Lower lobe of right lung (tissue), 2 donors: Measurements from ENCODE around the gene ZGRF1. TPM values are rescaled to one million over a fixed set of nuclear protein-coding genes. Genes with fewer than 3 reads are reported as not detected.
"Not testable (repeated sequence)": the region's sequence is repeated elsewhere in the genome, so short reads cannot be mapped to it uniquely, and the experiment has no call there.

Source experiments
- ATAC-seq, 2 donors: fragments of 200-7000 bp; cut with Tn5 transposase; one replicate each; pipeline ENCODE4 v1.9.1; 2020 to 2022; ENCODE audit warnings: mild to moderate bottlenecking in 2 of 2, moderate library complexity in 2 of 2
- DNase-seq: peaks from one replicate; pipeline ENCODE4 v3.0.0-alpha.2; 2020
- H3K27ac ChIP-seq: fragments of 200-600 bp; one replicate; pipeline ENCODE4 v1.8.0; 2022
- H3K27me3 ChIP-seq: fragments of 200-600 bp; one replicate; pipeline ENCODE4 v1.8.0; 2022; ENCODE audit warnings: low read depth
- H3K36me3 ChIP-seq: fragments of 200-600 bp; one replicate; pipeline ENCODE4 v1.8.0; 2022; ENCODE audit warnings: mild to moderate bottlenecking
- H3K4me1 ChIP-seq: fragments of 200-600 bp; one replicate; pipeline ENCODE4 v1.8.0; 2022
- H3K4me3 ChIP-seq: fragments of 200-600 bp; one replicate; pipeline ENCODE4 v1.8.0; 2022; ENCODE audit warnings: mild to moderate bottlenecking
- H3K9me3 ChIP-seq: fragments of 200-600 bp; one replicate; pipeline ENCODE4 v1.8.0; 2022
- CTCF ChIP-seq: fragments of 200-600 bp; IDR thresholded peaks from one replicate; pipeline ENCODE4 v1.8.0; 2022; ENCODE audit warnings: antibody characterized with exemption, mild to moderate bottlenecking
- intact Hi-C: fragments of 100-400 bp; cut with DNase I; formaldehyde crosslinking; loops from one replicate; pipeline ENCODE4 v1.11.0; 2022
- total RNA-seq: library from RNA; stranded (reverse); fragmentation: NEBNext Ultra II Directional; extraction: Animal tissue kit (Norgen Biotek cat#: 25700); gene quantifications from one replicate; pipeline ENCODE4 v1.2.1, GENCODE V29; 2021
- donor health status: DM: no; HTN: yes; CAD: no; lungs with severe emphysema.

ZGRF1 gene
- total RNA-seq, 1 donor from 2014 or later, result 5.7 TPM

DNA sequence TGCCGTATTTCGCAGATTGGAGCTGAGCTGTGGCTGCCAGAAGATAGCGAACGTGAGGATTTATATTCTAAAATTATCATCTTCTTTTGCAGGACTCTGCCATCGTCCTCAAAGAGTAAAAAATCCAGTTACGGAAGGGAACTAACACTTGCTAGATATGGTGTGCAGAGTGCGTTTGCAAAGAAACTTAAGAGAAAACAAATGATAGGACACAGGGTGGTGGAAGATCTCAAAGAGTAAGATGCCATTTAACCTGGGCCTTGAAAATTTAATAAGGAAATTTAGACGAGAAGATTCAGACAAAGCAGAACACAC, 800 bp upstream of the ZGRF1 start:
- Histone ChIP-seq H3K27ac (peak overlapping the region; percentile 95), H3K4me1 (peaks cover 29% of the 10 kb centered on the region), H3K27me3 (no peaks in the 10 kb centered on the region), H3K9me3 (no peaks in the 10 kb centered on the region), H3K4me3 (peak overlapping the region; percentile 70), H3K36me3 (no peaks in the 10 kb centered on the region)
- ATAC-seq (peak in 1 of 2 donors; percentile 2), DNase-seq (no peak)
- intact Hi-C loops, result no loop called here
- TF ChIP-seq CTCF, result no peak

DNA sequence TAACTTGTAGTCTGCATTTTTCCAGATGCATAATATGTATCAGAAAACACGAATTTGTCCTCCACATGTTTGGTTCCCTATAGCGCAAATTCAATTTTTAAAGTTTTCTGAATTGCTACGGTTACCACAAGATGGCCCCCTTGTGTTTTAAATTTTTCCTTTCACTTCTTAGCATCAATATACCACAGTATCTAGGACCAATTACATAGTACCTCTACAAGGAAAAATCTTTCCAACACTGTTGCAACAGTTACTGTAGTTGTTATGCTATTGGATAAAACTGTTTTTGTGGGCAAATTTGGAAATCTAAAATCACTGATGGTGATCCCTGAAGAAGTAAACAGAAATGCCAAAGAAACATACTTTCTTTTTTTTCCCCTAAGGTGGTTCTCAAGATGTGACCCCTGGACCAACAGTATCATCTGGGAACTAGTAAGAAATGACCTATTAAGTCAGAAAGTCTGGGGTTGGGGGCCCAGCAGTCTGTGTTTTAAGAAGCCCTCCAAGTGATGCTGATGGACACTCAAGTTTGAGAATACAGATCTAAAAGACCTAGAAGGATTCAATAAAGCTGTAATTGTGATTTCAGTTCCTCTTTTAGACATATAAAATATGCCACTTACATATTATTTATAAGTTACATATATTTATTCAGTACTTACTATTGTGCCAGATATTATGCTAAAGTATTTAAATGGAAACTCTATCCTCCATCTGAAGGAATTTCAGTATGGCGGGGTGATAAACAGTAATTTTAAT, 3.1 kb downstream of the ZGRF1 start:
- DNase-seq (no peak), ATAC-seq (no peak)
- peaks cover 20% of the 10 kb centered on the region for H3K4me1 ChIP-seq
- intact Hi-C loops, result no loop called here
- no peaks in the 10 kb centered on the region for H3K27me3 ChIP-seq
- no peak overlapping the region for H3K4me3 ChIP-seq
- H3K27ac ChIP-seq, result no peak overlapping the region
- H3K36me3 ChIP-seq, result no peaks in the 10 kb centered on the region
- peak; percentile 26 for TF ChIP-seq CTCF
- no peaks in the 10 kb centered on the region for H3K9me3 ChIP-seq

DNA sequence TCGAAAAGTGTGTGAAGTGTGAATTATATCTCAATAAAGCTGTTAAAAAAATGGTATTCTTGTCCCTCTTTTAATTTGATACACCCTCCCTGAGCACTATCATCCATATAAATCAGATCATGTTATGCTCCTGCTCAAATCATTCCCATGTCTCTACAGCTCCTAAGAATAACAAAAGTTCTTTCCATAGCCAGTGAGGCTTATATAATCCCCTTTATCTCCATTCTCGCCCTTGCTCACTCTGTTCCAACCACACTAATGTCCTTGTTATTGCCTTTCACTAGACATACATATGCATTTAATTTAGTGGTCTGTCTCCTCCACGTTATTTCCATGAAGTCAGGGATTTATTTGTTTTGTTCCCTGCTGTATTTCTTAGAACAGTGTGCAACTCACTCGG, 10.5 kb downstream of the ZGRF1 start:
- no peak for ATAC-seq
- no peak for DNase-seq
- H3K4me1 ChIP-seq, result no peaks in the 10 kb centered on the region
- H3K4me3 ChIP-seq, result no peak overlapping the region
- intact Hi-C loops, result no loop called here
- H3K27me3 ChIP-seq, result no peaks in the 10 kb centered on the region
- TF ChIP-seq CTCF, result no peak
- no peaks in the 10 kb centered on the region for H3K9me3 ChIP-seq
- no peak overlapping the region for H3K27ac ChIP-seq
- H3K36me3 ChIP-seq, result no peaks in the 10 kb centered on the region

DNA sequence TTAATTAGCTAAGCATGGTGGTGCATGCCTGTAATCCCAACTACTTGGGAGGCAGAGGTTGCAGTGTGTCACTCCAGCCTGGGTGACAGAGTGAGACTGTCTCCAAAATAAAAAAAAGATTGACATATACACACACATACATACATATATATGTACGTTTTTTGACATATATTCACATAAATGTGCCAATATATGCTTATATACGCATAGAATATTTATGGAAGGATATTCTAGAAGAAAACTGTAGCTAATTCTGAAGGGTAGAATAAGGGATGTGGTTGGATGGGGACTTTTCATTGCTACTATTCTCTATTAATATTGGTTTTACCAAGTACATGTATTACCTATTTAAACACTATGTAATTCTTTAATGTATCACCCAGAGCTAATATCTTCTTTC, 19.7 kb downstream of the ZGRF1 start:
- intact Hi-C loops, result no loop called here
- H3K9me3 ChIP-seq, result no peaks in the 10 kb centered on the region
- ATAC-seq (no peak), DNase-seq (no peak)
- peaks cover 17% of the 10 kb centered on the region for H3K36me3 ChIP-seq
- no peak for TF ChIP-seq CTCF
- H3K4me1 ChIP-seq, result no peaks in the 10 kb centered on the region
- H3K27ac ChIP-seq, result no peak overlapping the region
- no peaks in the 10 kb centered on the region for H3K27me3 ChIP-seq
- no peak overlapping the region for H3K4me3 ChIP-seq

DNA sequence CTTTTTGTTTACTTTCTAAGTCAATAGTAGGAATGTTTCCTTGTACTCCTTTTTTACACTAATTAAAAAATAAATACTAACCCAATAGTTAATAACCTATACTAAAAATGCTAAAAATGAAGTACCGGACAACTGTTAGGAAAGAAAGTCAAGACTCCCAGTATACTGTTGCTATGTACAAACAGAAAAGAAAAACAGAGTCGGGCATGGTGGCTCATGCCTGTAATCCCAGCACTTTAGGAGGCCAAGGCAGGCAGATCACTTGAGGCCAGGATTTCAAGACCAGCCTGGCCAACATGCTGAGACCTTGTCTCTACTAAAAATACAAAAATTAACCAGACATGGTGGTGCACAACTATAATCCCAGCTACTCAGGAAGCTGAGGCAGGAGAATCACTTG, 23.9 kb downstream of the ZGRF1 start:
- H3K9me3 ChIP-seq, H3K36me3 ChIP-seq, H3K27ac ChIP-seq, intact Hi-C loops, DNase-seq, H3K27me3 ChIP-seq, ATAC-seq, H3K4me1 ChIP-seq, H3K4me3 ChIP-seq: not testable (repeated sequence)

DNA sequence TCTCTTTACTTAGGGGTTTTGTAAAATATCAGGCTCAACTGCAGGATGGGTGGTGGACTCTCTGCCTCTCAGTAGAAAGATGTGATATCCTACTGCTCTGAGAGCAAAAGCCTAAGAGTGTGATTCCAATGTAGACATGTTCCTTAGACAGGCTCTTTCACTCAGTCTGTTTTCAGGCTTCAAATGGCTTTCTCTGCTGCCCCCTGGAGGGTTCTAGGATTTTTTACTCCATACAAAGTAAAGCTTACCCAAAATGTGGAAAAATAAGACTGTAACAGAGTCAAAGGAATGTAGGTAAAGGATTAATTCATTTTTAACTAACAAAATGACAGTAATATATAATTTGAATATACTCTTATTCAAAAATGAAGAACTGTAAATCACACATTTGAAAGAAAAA, 32.1 kb downstream of the ZGRF1 start:
- Histone ChIP-seq H3K27me3 (no peaks in the 10 kb centered on the region), H3K4me1 (no peaks in the 10 kb centered on the region), H3K9me3 (no peaks in the 10 kb centered on the region), H3K36me3 (peaks cover 16% of the 10 kb centered on the region), H3K4me3 (no peak overlapping the region), H3K27ac (no peak overlapping the region)
- peak; percentile 60 for TF ChIP-seq CTCF
- ATAC-seq (peak; percentile 55 to 68), DNase-seq (no peak)
- intact Hi-C loops, result no loop called here
